Smooth muscle cell (in vitro differentiated cells): ENCODE data around the gene SARNP. TPM values are rescaled to one million over a fixed set of nuclear protein-coding genes. Genes with fewer than 3 reads are reported as not detected.
A peak's percentile ranks its signal among the peaks of the same experiment; 100 is the strongest.
"Not testable (repeated sequence)": the region's sequence is repeated elsewhere in the genome, so short reads cannot be mapped to it uniquely, and the experiment has no call there.

ENCODE experiments used
- DNase-seq: peaks from one replicate; lab custom pipeline; 2025; ENCODE audit not compliant: unreplicated experiment; lab: John Stamatoyannopoulos, UW
- H2AFZ ChIP-seq: fragments of 200-600 bp; sonication (generic); 2 replicates; pipeline ENCODE4 v1.6.0; 2016; ENCODE audit warnings: antibody characterized with exemption, low read depth, mild to moderate bottlenecking
- H3F3A ChIP-seq: fragments of 200-600 bp; sonication (generic); 2 replicates; pipeline ENCODE4 v1.6.0; 2017; ENCODE audit warnings: antibody characterized with exemption, low read depth
- H3K27ac ChIP-seq: fragments of 200-600 bp; sonication (generic); 2 replicates; pipeline ENCODE4 v1.5.1; 2016; ENCODE audit warnings: low read depth, mild to moderate bottlenecking
- H3K27me3 ChIP-seq: fragments of 200-600 bp; sonication (generic); 2 replicates; pipeline ENCODE4 v1.6.1; 2016; ENCODE audit warnings: low read depth, mild to moderate bottlenecking
- H3K36me3 ChIP-seq: fragments of 200-600 bp; sonication (generic); 2 replicates; pipeline ENCODE4 v1.5.1; 2016; ENCODE audit warnings: low read depth
- H3K4me1 ChIP-seq: fragments of 200-600 bp; sonication (generic); 2 replicates; pipeline ENCODE4 v1.5.1; 2016; ENCODE audit warnings: low read depth
- H3K4me2 ChIP-seq: fragments of 200-600 bp; sonication (generic); 2 replicates; pipeline ENCODE4 v1.6.0; 2016; ENCODE audit warnings: mild to moderate bottlenecking
- H3K4me3 ChIP-seq: fragments of 200-600 bp; sonication (generic); 2 replicates; pipeline ENCODE4 v1.5.1; 2016; ENCODE audit warnings: mild to moderate bottlenecking
- H3K79me2 ChIP-seq: fragments of 200-600 bp; sonication (generic); 2 replicates; pipeline ENCODE4 v1.6.0; 2016; ENCODE audit warnings: low read depth, mild to moderate bottlenecking
- H3K9ac ChIP-seq: fragments of 200-600 bp; sonication (generic); 2 replicates; pipeline ENCODE4 v1.6.0; 2016; ENCODE audit warnings: low read depth
- H3K9me3 ChIP-seq: fragments of 200-600 bp; sonication (generic); replicated peaks from 2 replicates; pipeline ENCODE4 v1.5.1; 2016; ENCODE audit warnings: low read depth
- H4K20me1 ChIP-seq: fragments of 200-600 bp; sonication (generic); 2 replicates; pipeline ENCODE4 v1.6.0; 2016; ENCODE audit warnings: low read depth
- WGBS: methylation state at CpG from one replicate; pipeline ENCODE4 v1.1.7; 2016; ENCODE audit warnings: low lambda C conversion rate; 5-methylcytosine and 5-hydroxymethylcytosine counted together
- polyA plus RNA-seq: library from polyadenylated mRNA; unstranded; fragments of >200 nt; fragmentation: Nextera tagmentation; extraction: Ambion mirVana; gene quantifications from 2 replicates; pipeline ENCODE4 v1.2.1, GENCODE V29; 2016
- total RNA-seq: library from RNA; depleted of rRNA; stranded (reverse); fragments of >200 nt; gene quantifications from 2 replicates; pipeline ENCODE4 v1.2.3, GENCODE V29; 2014
- TF ChIP-seq, protein P1 (sequence below): fragments of 200-600 bp; sonication (generic); IDR thresholded peaks from 2 replicates; pipeline ENCODE4 v1.5.1; 2017; ENCODE audit warnings: borderline replicate concordance, mild to moderate bottlenecking, antibody characterized with exemption; ENCODE audit not compliant: insufficient read depth, poor library complexity, severe bottlenecking

SARNP gene, protein sequence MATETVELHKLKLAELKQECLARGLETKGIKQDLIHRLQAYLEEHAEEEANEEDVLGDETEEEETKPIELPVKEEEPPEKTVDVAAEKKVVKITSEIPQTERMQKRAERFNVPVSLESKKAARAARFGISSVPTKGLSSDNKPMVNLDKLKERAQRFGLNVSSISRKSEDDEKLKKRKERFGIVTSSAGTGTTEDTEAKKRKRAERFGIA
- total RNA-seq (124 and 169 TPM in 2 replicates), polyA plus RNA-seq (128 and 139 TPM in 2 replicates)

DNA sequence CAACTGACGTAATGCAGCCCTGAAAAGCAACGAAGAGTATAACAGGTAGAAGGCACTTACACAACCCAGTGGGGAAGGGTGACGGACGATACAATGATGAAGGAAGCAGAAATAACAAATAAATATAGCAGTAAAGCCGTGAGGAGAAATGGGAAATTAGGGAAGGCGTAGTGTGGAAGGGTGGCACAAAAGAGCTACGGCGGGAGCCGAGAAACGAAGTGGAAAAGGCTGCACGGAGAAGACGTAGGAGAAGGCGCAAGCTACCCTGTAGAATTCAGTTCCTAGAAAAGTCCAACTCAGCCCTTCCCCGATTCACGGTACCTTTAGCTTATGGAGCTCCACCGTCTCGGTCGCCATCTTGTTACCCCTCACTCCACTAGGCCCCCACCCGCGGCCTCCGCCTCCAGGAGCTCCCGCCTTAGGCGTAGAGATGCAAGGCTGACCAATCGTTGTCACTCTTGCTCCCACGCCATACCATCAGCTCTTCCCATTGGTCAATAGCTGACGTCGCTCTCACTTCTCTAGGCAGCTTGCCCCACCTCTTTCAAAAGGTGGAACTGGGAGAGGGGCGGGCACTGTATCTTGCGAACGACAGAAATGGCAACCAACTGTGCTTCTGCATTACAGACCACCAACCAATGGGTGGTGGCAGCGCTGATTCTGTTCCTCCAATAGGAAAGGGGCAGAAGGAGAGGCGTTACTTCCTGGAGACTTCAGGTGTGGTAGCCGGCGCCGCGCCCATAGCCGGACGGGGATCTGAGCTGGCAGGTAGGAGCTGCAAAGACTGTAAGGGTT, at the start of gene SARNP, which contains the start of gene ORMDL2:
TSS of gene SARNP (minus strand) at position 380 of the 795 bp plus-strand sequence. CDS start at position 357, 23 bp downstream.
TSS of gene ORMDL2 (plus strand) at position 697 of the 795 bp plus-strand sequence. CDS start 959 bp downstream, outside the sequence.
- peak within 1 kb of the TSS; percentile 94 for H3K4me3 ChIP-seq
- peak within 1 kb of the TSS; percentile 88 for H3K27ac ChIP-seq
- H4K20me1 ChIP-seq = peaks cover 39% of the 10 kb centered on the region
- TF ChIP-seq, protein P1, sequence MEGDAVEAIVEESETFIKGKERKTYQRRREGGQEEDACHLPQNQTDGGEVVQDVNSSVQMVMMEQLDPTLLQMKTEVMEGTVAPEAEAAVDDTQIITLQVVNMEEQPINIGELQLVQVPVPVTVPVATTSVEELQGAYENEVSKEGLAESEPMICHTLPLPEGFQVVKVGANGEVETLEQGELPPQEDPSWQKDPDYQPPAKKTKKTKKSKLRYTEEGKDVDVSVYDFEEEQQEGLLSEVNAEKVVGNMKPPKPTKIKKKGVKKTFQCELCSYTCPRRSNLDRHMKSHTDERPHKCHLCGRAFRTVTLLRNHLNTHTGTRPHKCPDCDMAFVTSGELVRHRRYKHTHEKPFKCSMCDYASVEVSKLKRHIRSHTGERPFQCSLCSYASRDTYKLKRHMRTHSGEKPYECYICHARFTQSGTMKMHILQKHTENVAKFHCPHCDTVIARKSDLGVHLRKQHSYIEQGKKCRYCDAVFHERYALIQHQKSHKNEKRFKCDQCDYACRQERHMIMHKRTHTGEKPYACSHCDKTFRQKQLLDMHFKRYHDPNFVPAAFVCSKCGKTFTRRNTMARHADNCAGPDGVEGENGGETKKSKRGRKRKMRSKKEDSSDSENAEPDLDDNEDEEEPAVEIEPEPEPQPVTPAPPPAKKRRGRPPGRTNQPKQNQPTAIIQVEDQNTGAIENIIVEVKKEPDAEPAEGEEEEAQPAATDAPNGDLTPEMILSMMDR = no peak
- H3K36me3 ChIP-seq = no peaks in the 10 kb centered on the region
- WGBS = 2% methylated on average over 38 of the region's 38 CpGs
- peak; percentile 72 for DNase-seq
- peaks cover 19% of the 10 kb centered on the region for H3K4me1 ChIP-seq
- H3K27me3 ChIP-seq = no peaks in the 10 kb centered on the region
- peaks cover 8% of the 10 kb centered on the region for H3F3A ChIP-seq
- no peaks in the 10 kb centered on the region for H3K9me3 ChIP-seq
- H3K9ac ChIP-seq = peak within 1 kb of the TSS; percentile 95
- peak within 1 kb of the TSS; percentile 97 for H3K4me2 ChIP-seq
- H3K79me2 ChIP-seq = peaks cover 63% of the 10 kb centered on the region
- peak within 1 kb of the TSS; percentile 96 for H2AFZ ChIP-seq

DNA sequence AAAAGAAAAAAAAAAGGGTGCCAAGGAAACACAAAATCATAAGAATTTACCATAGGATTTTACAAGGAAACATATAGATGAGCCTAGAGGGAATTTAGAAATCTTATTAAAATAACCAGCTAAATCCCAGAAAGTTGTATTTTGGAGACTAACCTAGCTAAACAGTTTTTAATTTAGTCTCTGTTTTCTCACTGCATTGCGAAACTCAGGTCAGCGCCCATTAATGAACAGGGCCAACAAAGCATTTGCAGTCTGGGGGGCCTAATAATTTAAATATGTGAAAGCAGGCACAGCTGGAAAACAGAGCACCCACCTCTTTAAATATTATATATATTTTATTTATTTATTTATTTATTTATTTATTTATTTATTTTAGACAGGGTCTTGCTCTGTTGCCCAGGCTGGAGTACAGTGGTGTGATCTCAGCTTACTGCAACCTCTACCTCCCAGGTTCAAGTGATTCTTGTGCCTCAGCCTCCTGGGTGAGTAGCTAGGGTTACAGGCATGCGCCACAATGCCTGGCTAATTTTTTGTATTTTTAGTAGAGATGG, 49.0 kb upstream of the SARNP start:
- not testable (repeated sequence) for DNase-seq, H3K36me3 ChIP-seq, H3K4me2 ChIP-seq, H3F3A ChIP-seq, H3K4me3 ChIP-seq, H4K20me1 ChIP-seq, H3K4me1 ChIP-seq, H3K9me3 ChIP-seq, H3K27ac ChIP-seq, H2AFZ ChIP-seq, H3K79me2 ChIP-seq, H3K9ac ChIP-seq, H3K27me3 ChIP-seq
- WGBS = 96% methylated on average over 3 of the region's 3 CpGs

DNA sequence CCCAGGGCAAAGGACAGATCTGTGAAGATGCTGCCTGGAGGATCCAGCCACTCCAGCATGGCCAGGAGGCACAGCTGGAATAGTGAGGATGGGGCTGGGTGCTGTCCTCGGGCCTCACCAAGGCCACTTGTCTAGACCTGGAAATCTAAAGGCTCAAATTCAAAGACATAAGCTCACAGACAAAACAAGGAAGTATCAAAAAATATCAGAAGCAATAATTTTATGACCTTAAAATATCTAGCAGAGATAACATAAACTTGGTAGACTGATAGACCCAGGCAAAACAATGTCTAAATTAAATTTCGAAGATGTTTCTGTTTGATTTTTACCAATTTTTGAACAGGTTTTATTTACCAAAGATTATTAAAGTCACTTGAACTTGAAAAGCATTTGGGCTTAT, 47.8 kb upstream of the SARNP start:
- Histone ChIP-seq H3K79me2 (no peaks in the 10 kb centered on the region), H3K4me1 (no peaks in the 10 kb centered on the region), H3K4me3 (no peak overlapping the region), H3K27me3 (no peaks in the 10 kb centered on the region), H2AFZ (no peak overlapping the region), H3K9ac (no peak overlapping the region), H3K27ac (no peak overlapping the region), H3F3A (no peaks in the 10 kb centered on the region), H3K9me3 (no peaks in the 10 kb centered on the region), H3K36me3 (no peaks in the 10 kb centered on the region), H3K4me2 (no peak overlapping the region), H4K20me1 (no peaks in the 10 kb centered on the region)
- TF ChIP-seq, protein P1 = no peak
- whole genome bisulfite sequencing = 92% methylated on average over 2 of the region's 2 CpGs
- DNase-seq = no peak

DNA sequence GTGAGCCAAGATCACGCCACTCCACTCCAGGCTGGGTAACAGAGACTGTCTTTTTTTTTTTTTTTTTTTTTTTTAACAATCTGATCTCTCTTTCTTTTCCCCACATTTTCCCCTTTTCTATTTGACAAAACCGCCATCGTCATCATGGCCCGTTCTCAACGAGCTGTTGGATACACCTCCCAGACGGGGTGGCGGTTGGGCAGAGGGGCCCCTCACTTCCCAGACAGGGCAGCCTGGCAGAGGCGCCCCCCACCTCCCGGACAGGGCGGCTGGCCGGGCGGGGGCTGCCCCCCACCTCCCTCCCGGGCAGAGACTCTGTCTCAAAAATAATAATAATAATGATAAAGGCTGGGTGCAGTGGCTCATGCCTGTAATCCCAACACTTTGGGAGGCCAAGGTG, 45.4 kb upstream of the SARNP start:
- H3K36me3 ChIP-seq, H3F3A ChIP-seq, H4K20me1 ChIP-seq, H2AFZ ChIP-seq, H3K4me2 ChIP-seq, H3K4me3 ChIP-seq, H3K79me2 ChIP-seq, H3K4me1 ChIP-seq, DNase-seq, H3K9ac ChIP-seq, H3K27me3 ChIP-seq, H3K9me3 ChIP-seq, H3K27ac ChIP-seq: not testable (repeated sequence)
- WGBS = 96% methylated on average over 13 of the region's 13 CpGs
